Smooth muscle cell (in vitro differentiated cells): ENCODE data around the gene SPOPL. TPM values are rescaled to one million over a fixed set of nuclear protein-coding genes. Genes with fewer than 3 reads are reported as not detected.
"Not testable (repeated sequence)": the region's sequence is repeated elsewhere in the genome, so short reads cannot be mapped to it uniquely, and the experiment has no call there.

Experiments
- DNase-seq: peaks from one replicate; lab custom pipeline; 2025; ENCODE audit not compliant: unreplicated experiment; lab: John Stamatoyannopoulos, UW
- H2AFZ ChIP-seq: fragments of 200-600 bp; sonication (generic); 2 replicates; pipeline ENCODE4 v1.6.0; 2016; ENCODE audit warnings: antibody characterized with exemption, low read depth, mild to moderate bottlenecking
- H3F3A ChIP-seq: fragments of 200-600 bp; sonication (generic); 2 replicates; pipeline ENCODE4 v1.6.0; 2017; ENCODE audit warnings: antibody characterized with exemption, low read depth
- H3K27ac ChIP-seq: fragments of 200-600 bp; sonication (generic); 2 replicates; pipeline ENCODE4 v1.5.1; 2016; ENCODE audit warnings: low read depth, mild to moderate bottlenecking
- H3K27me3 ChIP-seq: fragments of 200-600 bp; sonication (generic); 2 replicates; pipeline ENCODE4 v1.6.1; 2016; ENCODE audit warnings: low read depth, mild to moderate bottlenecking
- H3K36me3 ChIP-seq: fragments of 200-600 bp; sonication (generic); 2 replicates; pipeline ENCODE4 v1.5.1; 2016; ENCODE audit warnings: low read depth
- H3K4me1 ChIP-seq: fragments of 200-600 bp; sonication (generic); 2 replicates; pipeline ENCODE4 v1.5.1; 2016; ENCODE audit warnings: low read depth
- H3K4me2 ChIP-seq: fragments of 200-600 bp; sonication (generic); 2 replicates; pipeline ENCODE4 v1.6.0; 2016; ENCODE audit warnings: mild to moderate bottlenecking
- H3K4me3 ChIP-seq: fragments of 200-600 bp; sonication (generic); 2 replicates; pipeline ENCODE4 v1.5.1; 2016; ENCODE audit warnings: mild to moderate bottlenecking
- H3K79me2 ChIP-seq: fragments of 200-600 bp; sonication (generic); 2 replicates; pipeline ENCODE4 v1.6.0; 2016; ENCODE audit warnings: low read depth, mild to moderate bottlenecking
- H3K9ac ChIP-seq: fragments of 200-600 bp; sonication (generic); 2 replicates; pipeline ENCODE4 v1.6.0; 2016; ENCODE audit warnings: low read depth
- H3K9me3 ChIP-seq: fragments of 200-600 bp; sonication (generic); replicated peaks from 2 replicates; pipeline ENCODE4 v1.5.1; 2016; ENCODE audit warnings: low read depth
- H4K20me1 ChIP-seq: fragments of 200-600 bp; sonication (generic); 2 replicates; pipeline ENCODE4 v1.6.0; 2016; ENCODE audit warnings: low read depth
- CTCF ChIP-seq: fragments of 200-600 bp; sonication (generic); IDR thresholded peaks from 2 replicates; pipeline ENCODE4 v1.5.1; 2017; ENCODE audit warnings: borderline replicate concordance, mild to moderate bottlenecking, antibody characterized with exemption; ENCODE audit not compliant: insufficient read depth, poor library complexity, severe bottlenecking
- WGBS: methylation state at CpG from one replicate; pipeline ENCODE4 v1.1.7; 2016; ENCODE audit warnings: low lambda C conversion rate; 5-methylcytosine and 5-hydroxymethylcytosine counted together
- polyA plus RNA-seq: library from polyadenylated mRNA; unstranded; fragments of >200 nt; fragmentation: Nextera tagmentation; extraction: Ambion mirVana; gene quantifications from 2 replicates; pipeline ENCODE4 v1.2.1, GENCODE V29; 2016
- total RNA-seq: library from RNA; depleted of rRNA; stranded (reverse); fragments of >200 nt; gene quantifications from 2 replicates; pipeline ENCODE4 v1.2.3, GENCODE V29; 2014

Gene SPOPL
- total and polyA plus RNA-seq, 2 experiments from 2014 or later = 3.7 to 27.7 TPM

- not testable (repeated sequence) for H2AFZ ChIP-seq, H3K9me3 ChIP-seq, H3F3A ChIP-seq, H3K4me3 ChIP-seq, H3K27ac ChIP-seq, H3K36me3 ChIP-seq, DNase-seq, H3K27me3 ChIP-seq, H3K4me2 ChIP-seq, H3K9ac ChIP-seq, H3K4me1 ChIP-seq
- Histone ChIP-seq H3K79me2 (peaks cover 98% of the 10 kb centered on the region), H4K20me1 (peaks cover 66% of the 10 kb centered on the region)
- 75% methylated on average over 3 of the region's 3 CpGs for WGBS
These were observed 22.1 kb downstream of the SPOPL start for GRCh38 chr2:138523673-138524042.

GRCh38 chr2:138524353-138524752 is 22.8 kb downstream of the SPOPL start:
- not testable (repeated sequence) for H3K4me3 ChIP-seq, H3K9ac ChIP-seq, DNase-seq, H3K9me3 ChIP-seq, H3K27ac ChIP-seq, H3F3A ChIP-seq, H2AFZ ChIP-seq, H3K4me1 ChIP-seq, H3K4me2 ChIP-seq, H3K27me3 ChIP-seq, H3K36me3 ChIP-seq
- H4K20me1 ChIP-seq = peaks cover 66% of the 10 kb centered on the region
- WGBS = 100% methylated on average over 1 of the region's 1 CpG
- H3K79me2 ChIP-seq = peaks cover 98% of the 10 kb centered on the region

GRCh38 chr2:138531913-138532312 is 30.3 kb downstream of the SPOPL start:
- 5% methylated on average over 3 of the region's 3 CpGs for whole genome bisulfite sequencing
- Histone ChIP-seq H3F3A (peaks cover 17% of the 10 kb centered on the region), H4K20me1 (peaks cover 84% of the 10 kb centered on the region), H3K4me2 (peak overlapping the region; percentile 78), H3K4me3 (peak overlapping the region; percentile 18), H3K79me2 (peaks cover 87% of the 10 kb centered on the region), H3K27me3 (no peaks in the 10 kb centered on the region), H3K9me3 (no peaks in the 10 kb centered on the region), H3K4me1 (peaks cover 13% of the 10 kb centered on the region), H3K27ac (peak overlapping the region; percentile 80), H2AFZ (no peak overlapping the region), H3K36me3 (no peaks in the 10 kb centered on the region), H3K9ac (no peak overlapping the region)
- peak; percentile 2 for DNase-seq
- TF ChIP-seq CTCF = no peak

- peak overlapping the region; percentile 25 for H3K4me2 ChIP-seq
- TF ChIP-seq CTCF = no peak
- no peaks in the 10 kb centered on the region for H3K36me3 ChIP-seq
- H2AFZ ChIP-seq = no peak overlapping the region
- H3K9me3 ChIP-seq = peaks cover 2% of the 10 kb centered on the region
- no peaks in the 10 kb centered on the region for H3K27me3 ChIP-seq
- H3K79me2 ChIP-seq = peaks cover 79% of the 10 kb centered on the region
- H4K20me1 ChIP-seq = peaks cover 56% of the 10 kb centered on the region
- H3K4me3 ChIP-seq = no peak overlapping the region
- H3F3A ChIP-seq = peaks cover 17% of the 10 kb centered on the region
- H3K9ac ChIP-seq = no peak overlapping the region
- H3K4me1 ChIP-seq = peaks cover 13% of the 10 kb centered on the region
- no peak for DNase-seq
- H3K27ac ChIP-seq = peak overlapping the region; percentile 34
These were observed 33.2 kb downstream of the SPOPL start for GRCh38 chr2:138534791-138535190.

- 47% methylated on average over 2 of the region's 2 CpGs for WGBS
- H2AFZ ChIP-seq = no peak overlapping the region
- no peaks in the 10 kb centered on the region for H3K36me3 ChIP-seq
- H3K4me3 ChIP-seq = no peak overlapping the region
- H3K4me1 ChIP-seq = peaks cover 9% of the 10 kb centered on the region
- no peak overlapping the region for H3K4me2 ChIP-seq
- H3K27me3 ChIP-seq = no peaks in the 10 kb centered on the region
- H3K27ac ChIP-seq = no peak overlapping the region
- DNase-seq = no peak
- H3F3A ChIP-seq = peaks cover 15% of the 10 kb centered on the region
- peaks cover 42% of the 10 kb centered on the region for H4K20me1 ChIP-seq
- peaks cover 4% of the 10 kb centered on the region for H3K9me3 ChIP-seq
- H3K9ac ChIP-seq = no peak overlapping the region
- H3K79me2 ChIP-seq = peaks cover 75% of the 10 kb centered on the region
- no peak for TF ChIP-seq CTCF
These were observed 34.7 kb downstream of the SPOPL start for GRCh38 chr2:138536302-138536701.
